Measurements from ENCODE around the gene CEP135. TPM values are rescaled to one million over a fixed set of nuclear protein-coding genes. Genes with fewer than 3 reads are reported as not detected.

The CEP135 gene
- total RNA-seq, 2 experiments from 2014 or later, result 18.6 to 19.4 TPM

DNA sequence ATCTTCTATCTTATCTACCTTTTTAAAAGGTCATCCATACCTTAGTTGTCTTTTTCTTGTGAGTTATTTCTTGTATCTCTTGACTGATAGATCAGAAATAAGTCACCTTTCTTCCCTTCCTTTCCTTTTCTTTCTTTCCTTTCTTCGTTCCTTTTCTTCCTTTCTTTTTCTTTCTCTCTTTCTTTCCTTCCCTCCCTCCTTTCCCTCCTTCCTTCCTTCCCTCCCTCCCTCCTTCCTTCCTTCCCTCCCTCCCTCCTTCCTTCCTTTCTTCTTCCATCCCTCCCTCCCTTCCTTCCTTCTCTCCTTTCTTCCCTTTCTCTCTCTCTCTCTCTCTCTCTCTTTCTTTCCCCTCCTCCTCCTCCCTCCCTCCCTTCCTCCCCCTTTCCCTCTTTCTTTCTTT lies 93.5 kb downstream of the CEP135 start:
- CTCF ChIA-PET, result no interaction called here
- no peak overlapping the region for H3K4me3 Mint-ChIP-seq
- peaks cover 22% of the 10 kb centered on the region for H3K27me3 Mint-ChIP-seq (ENCODE audit: low read depth)
- intact Hi-C loops (cut with micrococcal nuclease), result no loop called here
- DNase-seq, result no peak
- no peaks in the 10 kb centered on the region for H3K36me3 Mint-ChIP-seq (ENCODE audit: low read depth)
- no peaks in the 10 kb centered on the region for H3K9me3 Mint-ChIP-seq
- H3K27ac Mint-ChIP-seq, result no peak overlapping the region
- H3K4me1 Mint-ChIP-seq (ENCODE audit: low read depth), result no peaks in the 10 kb centered on the region

DNA sequence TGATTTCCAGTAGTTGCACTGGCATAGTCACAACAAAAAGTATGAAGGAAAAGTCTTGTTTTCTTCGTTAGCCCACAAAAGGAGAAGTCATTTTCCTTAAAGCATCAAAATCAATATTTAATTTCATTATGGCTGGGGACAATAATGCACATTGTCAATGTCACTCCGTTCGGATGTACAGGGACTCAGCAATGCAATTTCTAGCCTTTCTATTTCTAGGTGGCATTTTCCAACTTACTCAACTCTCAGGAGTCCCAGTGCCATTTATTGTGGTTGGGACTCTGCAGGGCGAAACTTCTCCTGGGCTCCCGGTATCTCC lies 99.6 kb downstream of the CEP135 start:
- H3K36me3 Mint-ChIP-seq (ENCODE audit: low read depth), result no peaks in the 10 kb centered on the region
- intact Hi-C loops (cut with micrococcal nuclease), result loop anchor here (2.0 kb wide), 1 partner anchor 54 kb away; no protein-coding TSS in a partner anchor
- H3K4me1 Mint-ChIP-seq (ENCODE audit: low read depth), result peaks cover 9% of the 10 kb centered on the region
- H3K9me3 Mint-ChIP-seq, result no peaks in the 10 kb centered on the region
- H3K4me3 Mint-ChIP-seq, result peak overlapping the region; percentile 70
- CTCF ChIA-PET, result interaction anchor here (1.4 kb wide), 1 partner anchor 100 kb away, joined by 4 read pairs; the partner anchor contains the start of gene CEP135
- no peak for DNase-seq
- H3K27me3 Mint-ChIP-seq (ENCODE audit: low read depth), result peaks cover 46% of the 10 kb centered on the region
- H3K27ac Mint-ChIP-seq, result no peak overlapping the region

DNA sequence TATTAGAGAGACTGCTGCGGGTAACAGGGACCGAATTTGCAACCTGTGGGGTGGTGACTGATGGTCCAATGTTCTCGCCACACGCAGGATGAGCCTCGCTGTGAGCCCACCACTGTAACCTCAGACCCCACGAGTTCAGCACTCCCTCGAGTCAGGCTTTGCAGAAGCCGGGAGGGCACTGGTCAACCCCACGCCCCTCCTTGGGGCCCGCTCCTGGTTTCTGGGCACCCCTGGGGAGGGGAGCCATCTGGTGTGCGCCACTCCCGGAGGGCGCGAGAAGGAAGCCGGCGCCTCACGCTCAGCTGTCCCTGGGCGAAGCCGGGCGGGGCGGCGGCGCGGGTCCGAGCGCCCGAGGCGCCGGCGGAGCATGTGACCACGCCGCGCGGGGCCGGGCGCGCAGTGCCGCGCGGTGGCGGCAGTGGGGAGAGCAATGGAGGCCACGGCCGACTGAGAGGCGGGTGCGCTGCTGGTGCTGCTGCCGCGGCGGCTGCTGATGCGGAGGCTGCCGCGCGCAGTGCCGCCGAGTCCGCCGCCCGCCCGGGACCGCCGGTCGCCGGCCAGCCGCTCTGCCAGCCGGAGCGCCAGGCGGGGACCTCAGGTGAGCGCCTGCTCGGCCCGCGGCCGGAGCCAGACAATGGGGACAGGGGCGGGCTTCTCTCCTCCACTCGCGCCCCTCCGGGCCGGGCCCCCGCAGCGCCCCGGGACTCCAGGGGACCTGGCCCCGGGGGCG lies 100.1 kb downstream of the CEP135 start:
- Mint-ChIP-seq H3K4me3 (peak overlapping the region; percentile 70), H3K27me3 (ENCODE audit: low read depth) (peaks cover 46% of the 10 kb centered on the region), H3K27ac (no peak overlapping the region), H3K4me1 (ENCODE audit: low read depth) (peaks cover 9% of the 10 kb centered on the region), H3K36me3 (ENCODE audit: low read depth) (no peaks in the 10 kb centered on the region), H3K9me3 (no peaks in the 10 kb centered on the region)
- CTCF ChIA-PET, result interaction anchor here (2.6 kb wide), 1 partner anchor 101 kb away, joined by 13 read pairs; the partner anchor contains the start of gene CEP135
- intact Hi-C loops (cut with micrococcal nuclease), result loop anchor here (1.0 to 2.0 kb wide), 3 partner anchors 54 to 252 kb away; partner anchors contain the start of gene CEP135
- DNase-seq, result peak; percentile 66

- intact Hi-C loops (cut with micrococcal nuclease), result no loop called here
- peaks cover 9% of the 10 kb centered on the region for H3K4me1 Mint-ChIP-seq (ENCODE audit: low read depth)
- no peak for DNase-seq
- CTCF ChIA-PET, result interaction anchor here (0.9 to 2.6 kb wide), 3 partner anchors 103 to 252 kb away, joined by 3 to 13 read pairs (median 6); partner anchors contain the start of gene CEP135
- no peak overlapping the region for H3K4me3 Mint-ChIP-seq
- no peaks in the 10 kb centered on the region for H3K9me3 Mint-ChIP-seq
- no peaks in the 10 kb centered on the region for H3K36me3 Mint-ChIP-seq (ENCODE audit: low read depth)
- peaks cover 45% of the 10 kb centered on the region for H3K27me3 Mint-ChIP-seq (ENCODE audit: low read depth)
- no peak overlapping the region for H3K27ac Mint-ChIP-seq
Measured at GRCh38 chr4:56050625-56051024, 101.9 kb downstream of the CEP135 start.

- H3K9me3 Mint-ChIP-seq, result no peaks in the 10 kb centered on the region
- H3K27ac Mint-ChIP-seq, result no peak overlapping the region
- CTCF ChIA-PET, result interaction anchor here (0.9 to 2.6 kb wide), 2 partner anchors 103 to 251 kb away, joined by 3 to 13 read pairs; partner anchors contain the start of gene CEP135
- no peak for DNase-seq
- no peak overlapping the region for H3K4me3 Mint-ChIP-seq
- intact Hi-C loops (cut with micrococcal nuclease), result no loop called here
- H3K36me3 Mint-ChIP-seq (ENCODE audit: low read depth), result no peaks in the 10 kb centered on the region
- peaks cover 9% of the 10 kb centered on the region for H3K4me1 Mint-ChIP-seq (ENCODE audit: low read depth)
- peaks cover 48% of the 10 kb centered on the region for H3K27me3 Mint-ChIP-seq (ENCODE audit: low read depth)
Measured at GRCh38 chr4:56051029-56051709, 102.4 kb downstream of the CEP135 start.

GRCh38 chr4:56051710-56052075 lies 102.9 kb downstream of the CEP135 start:
- Mint-ChIP-seq H3K27ac (no peak overlapping the region), H3K9me3 (no peaks in the 10 kb centered on the region), H3K36me3 (ENCODE audit: low read depth) (no peaks in the 10 kb centered on the region), H3K4me3 (no peak overlapping the region), H3K4me1 (ENCODE audit: low read depth) (peaks cover 9% of the 10 kb centered on the region), H3K27me3 (ENCODE audit: low read depth) (peaks cover 46% of the 10 kb centered on the region)
- no peak for DNase-seq
- intact Hi-C loops (cut with micrococcal nuclease), result no loop called here
- CTCF ChIA-PET, result interaction anchor here (0.6 to 2.6 kb wide), 2 partner anchors 104 to 120 kb away, joined by 3 to 13 read pairs; partner anchors contain the start of gene CEP135

DNA sequence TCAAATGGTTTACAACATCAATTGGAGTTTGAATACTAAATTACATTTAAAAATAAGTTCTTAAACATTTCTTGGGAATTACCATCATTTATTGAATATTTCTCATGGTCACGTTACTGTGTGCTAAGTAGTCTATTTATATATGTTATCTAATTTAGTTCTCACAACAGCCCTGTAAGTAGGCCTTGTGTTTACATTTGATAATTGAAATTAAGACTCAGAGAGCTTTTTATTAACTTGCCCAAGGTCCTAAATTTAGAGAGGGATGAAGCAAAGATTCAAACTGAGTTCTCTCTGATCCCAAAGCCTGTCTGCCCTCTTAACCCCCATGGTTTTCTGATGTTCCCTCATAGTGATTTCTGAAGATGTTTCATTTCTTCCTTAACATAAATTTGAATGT lies 103.7 kb downstream of the CEP135 start:
- DNase-seq, result no peak
- CTCF ChIA-PET, result interaction anchor here (0.6 to 0.9 kb wide), 2 partner anchors 119 to 247 kb away, joined by 3 read pairs; no protein-coding TSS in a partner anchor
- intact Hi-C loops (cut with micrococcal nuclease), result no loop called here
- Mint-ChIP-seq H3K27me3 (ENCODE audit: low read depth) (peaks cover 41% of the 10 kb centered on the region), H3K4me1 (ENCODE audit: low read depth) (peaks cover 9% of the 10 kb centered on the region), H3K27ac (no peak overlapping the region), H3K9me3 (no peaks in the 10 kb centered on the region), H3K4me3 (no peak overlapping the region), H3K36me3 (ENCODE audit: low read depth) (no peaks in the 10 kb centered on the region)

DNA sequence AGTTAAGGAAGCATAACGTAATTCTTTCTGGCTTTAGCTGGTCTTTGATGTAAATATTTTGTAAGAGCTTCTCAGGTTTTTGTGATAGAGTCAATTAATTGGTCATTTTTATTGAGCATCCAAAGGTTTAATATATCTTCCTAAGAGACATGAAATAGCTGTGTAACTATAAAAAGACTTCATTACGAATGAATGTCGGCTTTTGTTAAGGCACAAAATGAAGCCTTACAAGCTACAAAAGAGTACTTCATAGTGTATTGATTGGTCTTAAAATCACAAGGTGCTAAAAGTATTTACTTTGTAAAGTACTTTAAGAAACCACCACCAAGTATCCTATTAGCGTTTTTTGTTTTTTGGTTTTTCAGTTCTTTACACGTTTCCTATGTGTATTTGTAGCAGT lies 104.2 kb downstream of the CEP135 start:
- intact Hi-C loops (cut with micrococcal nuclease), result no loop called here
- Mint-ChIP-seq H3K36me3 (ENCODE audit: low read depth) (no peaks in the 10 kb centered on the region), H3K27me3 (ENCODE audit: low read depth) (peaks cover 41% of the 10 kb centered on the region), H3K4me3 (no peak overlapping the region), H3K4me1 (ENCODE audit: low read depth) (peaks cover 9% of the 10 kb centered on the region), H3K27ac (no peak overlapping the region), H3K9me3 (no peaks in the 10 kb centered on the region)
- CTCF ChIA-PET, result interaction anchor here (0.9 kb wide), 1 partner anchor 247 kb away, joined by 3 read pairs; no protein-coding TSS in a partner anchor
- no peak for DNase-seq

DNA sequence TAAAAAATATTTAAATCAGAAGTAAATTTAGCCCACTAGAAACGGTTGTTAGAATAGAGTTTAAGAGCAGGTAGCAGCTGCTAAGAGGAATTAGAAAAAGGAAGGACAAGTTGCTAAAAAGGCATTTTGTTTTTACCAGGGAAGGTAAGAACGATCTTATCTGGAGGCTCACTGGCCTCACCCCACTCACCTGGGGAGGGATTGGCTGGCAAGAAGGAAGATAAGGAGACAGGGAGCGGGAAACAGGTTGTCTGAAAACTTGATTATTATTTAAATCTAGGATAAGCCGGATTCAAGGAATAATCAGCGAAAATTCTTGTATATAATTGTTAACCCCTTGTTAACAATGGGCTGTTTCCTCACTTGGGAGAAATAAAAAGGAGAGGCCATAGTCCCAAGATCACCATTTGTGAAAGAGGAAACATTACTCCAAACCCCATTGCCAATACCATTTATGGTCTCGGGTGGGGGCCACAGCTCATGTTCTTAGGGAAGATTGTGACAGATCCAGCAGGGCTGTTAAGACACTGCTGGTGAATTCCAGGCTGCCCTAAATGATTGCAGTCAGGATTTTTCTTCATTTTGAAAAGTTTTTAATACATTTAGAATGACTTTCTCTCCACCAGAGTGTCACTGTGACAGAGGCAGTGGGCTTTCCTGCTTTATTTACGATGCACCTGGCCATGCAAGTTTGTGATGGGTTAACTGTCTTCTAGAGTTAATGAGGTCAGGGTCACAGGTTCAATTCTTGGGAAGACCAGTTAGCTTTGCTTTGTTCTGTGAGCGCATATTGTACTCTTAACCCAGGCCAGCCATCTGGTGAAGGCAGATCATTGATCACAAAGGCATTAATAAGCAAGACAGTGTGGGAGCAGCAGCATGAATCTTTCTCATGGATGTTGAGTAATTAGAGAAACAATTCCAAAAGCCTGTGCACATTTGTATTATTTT lies 106.6 kb downstream of the CEP135 start:
- H3K27me3 Mint-ChIP-seq (ENCODE audit: low read depth), result peaks cover 34% of the 10 kb centered on the region
- intact Hi-C loops (cut with micrococcal nuclease), result no loop called here
- no peak for DNase-seq
- CTCF ChIA-PET, result interaction anchor here (0.6 kb wide), 1 partner anchor 90 kb away, joined by 3 read pairs; no protein-coding TSS in a partner anchor
- no peak overlapping the region for H3K4me3 Mint-ChIP-seq
- no peak overlapping the region for H3K27ac Mint-ChIP-seq
- no peaks in the 10 kb centered on the region for H3K4me1 Mint-ChIP-seq (ENCODE audit: low read depth)
- H3K9me3 Mint-ChIP-seq, result no peaks in the 10 kb centered on the region
- H3K36me3 Mint-ChIP-seq (ENCODE audit: low read depth), result no peaks in the 10 kb centered on the region

DNA sequence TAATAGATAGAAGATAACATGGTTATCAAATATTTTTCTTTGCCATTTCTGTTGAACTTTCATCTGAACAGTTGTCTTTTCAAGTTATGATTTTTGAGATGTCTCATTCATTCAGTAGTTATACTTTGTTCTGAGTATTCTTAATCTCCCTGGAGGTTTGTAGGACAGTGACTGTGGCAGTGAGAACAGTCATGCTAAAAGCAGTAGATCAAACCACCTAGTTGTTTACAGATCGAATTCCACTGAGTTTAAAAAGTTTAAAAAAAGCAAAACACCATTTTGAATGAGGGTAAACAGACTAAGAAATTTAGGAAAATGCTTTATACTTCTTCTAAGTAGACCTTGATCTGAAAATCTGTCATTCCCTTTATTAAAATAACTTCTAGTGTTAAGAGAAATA lies 107.2 kb downstream of the CEP135 start:
- no peak overlapping the region for H3K4me3 Mint-ChIP-seq
- H3K36me3 Mint-ChIP-seq (ENCODE audit: low read depth), result no peaks in the 10 kb centered on the region
- H3K27me3 Mint-ChIP-seq (ENCODE audit: low read depth), result peaks cover 27% of the 10 kb centered on the region
- intact Hi-C loops (cut with micrococcal nuclease), result no loop called here
- CTCF ChIA-PET, result no interaction called here
- no peak for DNase-seq
- H3K4me1 Mint-ChIP-seq (ENCODE audit: low read depth), result no peaks in the 10 kb centered on the region
- H3K9me3 Mint-ChIP-seq, result no peaks in the 10 kb centered on the region
- H3K27ac Mint-ChIP-seq, result no peak overlapping the region

- Mint-ChIP-seq H3K27me3 (ENCODE audit: low read depth) (peaks cover 18% of the 10 kb centered on the region), H3K4me3 (no peak overlapping the region), H3K4me1 (ENCODE audit: low read depth) (no peaks in the 10 kb centered on the region), H3K9me3 (no peaks in the 10 kb centered on the region), H3K36me3 (ENCODE audit: low read depth) (no peaks in the 10 kb centered on the region), H3K27ac (no peak overlapping the region)
- DNase-seq, result no peak
- intact Hi-C loops (cut with micrococcal nuclease), result no loop called here
- CTCF ChIA-PET, result no interaction called here
Measured at GRCh38 chr4:56058555-56058954, 109.8 kb downstream of the CEP135 start.

DNA sequence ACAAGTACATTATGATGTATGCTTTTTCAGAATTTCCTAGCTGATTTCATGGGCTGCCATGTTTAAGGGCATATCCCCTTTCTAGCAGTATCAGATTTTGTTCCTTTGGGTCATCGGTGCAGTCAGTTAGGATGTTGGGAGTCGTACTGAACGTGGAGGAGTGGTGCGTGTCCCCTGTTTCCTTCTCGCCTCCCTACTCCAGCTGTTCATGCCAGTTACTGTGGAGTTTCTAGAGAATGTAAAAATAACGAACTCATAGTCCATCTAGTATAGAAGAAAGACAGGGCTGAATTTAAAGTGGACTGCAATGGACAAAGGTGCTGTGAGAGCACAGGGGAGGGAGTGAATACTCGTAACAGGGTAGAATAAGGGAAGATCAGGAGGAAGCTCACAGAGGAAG lies 111.3 kb downstream of the CEP135 start:
- H3K9me3 Mint-ChIP-seq, result no peaks in the 10 kb centered on the region
- CTCF ChIA-PET, result interaction anchor here (0.6 kb wide), 1 partner anchor 192 kb away, joined by 7 read pairs; no protein-coding TSS in a partner anchor
- intact Hi-C loops (cut with micrococcal nuclease), result no loop called here
- no peak for DNase-seq
- H3K27me3 Mint-ChIP-seq (ENCODE audit: low read depth), result peaks cover 14% of the 10 kb centered on the region
- H3K36me3 Mint-ChIP-seq (ENCODE audit: low read depth), result no peaks in the 10 kb centered on the region
- no peak overlapping the region for H3K27ac Mint-ChIP-seq
- H3K4me1 Mint-ChIP-seq (ENCODE audit: low read depth), result no peaks in the 10 kb centered on the region
- H3K4me3 Mint-ChIP-seq, result no peak overlapping the region
